HG03095 (cell line): ENCODE results near the gene ADAM12.
"Not testable (repeated sequence)": the region's sequence is repeated elsewhere in the genome, so short reads cannot be mapped to it uniquely, and the experiment has no call there.

Experiments used
- ATAC-seq: cut with Tn5 transposase; IDR thresholded peaks from one replicate; pipeline ENCODE4 v1.9.1; 2021; ENCODE audit warnings: moderate library complexity; ENCODE audit not compliant: unreplicated experiment

ADAM12 gene

DNA sequence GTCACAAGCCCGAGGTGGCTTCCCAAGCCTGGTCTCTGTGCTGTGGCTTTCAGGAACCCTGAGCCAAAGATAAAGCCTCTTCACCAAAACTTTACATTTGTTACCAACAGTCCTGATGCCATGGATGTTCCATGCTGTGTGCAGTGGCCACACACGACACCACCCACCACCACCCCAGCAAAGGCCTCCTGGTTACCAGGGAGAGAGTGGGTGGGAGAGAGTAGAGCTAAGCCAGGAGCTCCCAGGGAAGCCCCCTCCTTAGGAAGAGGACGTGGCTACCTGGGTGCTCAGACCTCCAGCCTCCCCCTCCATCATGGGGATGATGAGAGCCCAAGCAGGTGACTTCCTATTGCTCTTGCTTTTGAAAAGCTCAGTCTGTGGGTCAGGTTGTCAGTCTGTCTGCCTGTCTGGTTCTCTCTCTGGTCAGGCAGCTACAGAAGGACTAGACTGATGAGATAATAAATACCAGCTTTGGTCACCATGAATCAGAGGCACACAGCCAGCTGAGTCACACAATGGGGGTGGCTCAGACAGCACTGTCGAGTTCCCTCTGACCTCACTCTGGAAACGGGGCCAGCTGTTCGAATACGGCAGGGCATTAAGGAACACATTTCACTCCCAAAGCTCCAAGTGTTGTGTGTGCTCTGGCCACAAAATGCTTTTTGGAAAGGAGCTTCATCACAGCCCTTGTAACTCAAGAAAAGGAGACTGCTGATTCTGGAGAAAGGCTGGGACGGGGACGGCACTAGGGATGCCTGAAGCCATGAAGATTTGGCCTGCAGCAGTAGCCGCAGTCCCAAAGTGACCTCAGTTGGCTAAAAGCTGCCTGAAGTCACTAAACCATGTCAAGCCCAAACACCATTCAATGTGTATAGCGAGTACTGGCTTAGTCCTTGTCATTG lies 325.9 kb downstream of the ADAM12 start:
- no peak for ATAC-seq

- ATAC-seq: no peak
Observed at GRCh38 chr10:126061526-126061925, 326.8 kb downstream of the ADAM12 start.

GRCh38 chr10:126060261-126060931 lies 327.9 kb downstream of the ADAM12 start:
- no peak for ATAC-seq

GRCh38 chr10:126059076-126059826 lies 329.0 kb downstream of the ADAM12 start:
- ATAC-seq: no peak

GRCh38 chr10:126058507-126058906 lies 329.8 kb downstream of the ADAM12 start:
- no peak for ATAC-seq

- no peak for ATAC-seq
Observed at GRCh38 chr10:126058104-126058503, 330.2 kb downstream of the ADAM12 start.

DNA sequence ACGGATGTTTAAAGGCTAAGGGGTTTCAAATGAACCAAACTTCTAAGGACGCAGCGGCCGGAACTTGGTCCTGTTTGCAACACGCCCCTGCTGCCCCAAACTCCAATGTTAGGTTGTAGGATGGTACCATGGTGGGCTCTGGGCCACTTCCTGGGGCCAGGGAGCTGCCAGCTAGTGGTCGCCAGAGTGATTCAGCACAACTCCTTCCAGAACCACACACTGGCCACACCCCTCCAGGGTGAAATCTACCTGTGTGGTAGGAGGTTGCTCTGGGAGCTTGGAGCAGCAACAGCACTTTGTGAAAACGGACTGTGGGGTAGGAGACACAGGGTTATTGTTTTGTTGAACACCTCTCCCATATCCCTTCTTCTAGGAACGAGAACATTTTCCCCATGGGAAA lies 330.8 kb downstream of the ADAM12 start:
- no peak for ATAC-seq

DNA sequence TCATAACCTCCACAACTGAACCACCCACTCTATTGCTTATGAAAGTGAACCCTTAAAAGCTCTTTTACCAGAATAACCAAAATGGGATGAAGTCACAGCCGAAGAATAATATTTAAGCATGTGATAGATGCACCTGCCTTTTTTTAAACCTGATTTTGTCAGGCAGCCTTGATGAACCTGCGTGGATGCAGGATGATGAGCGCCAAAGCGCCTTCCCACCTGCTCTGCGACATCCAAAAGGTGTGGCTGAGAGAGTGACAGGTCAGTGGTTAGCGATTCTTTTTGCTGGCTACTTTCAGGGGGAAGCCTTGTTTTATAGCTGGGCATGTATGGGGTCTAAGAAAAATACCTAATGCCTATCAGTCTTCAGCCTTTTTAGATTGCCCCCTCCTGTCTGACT lies 334.1 kb downstream of the ADAM12 start:
- ATAC-seq: no peak

DNA sequence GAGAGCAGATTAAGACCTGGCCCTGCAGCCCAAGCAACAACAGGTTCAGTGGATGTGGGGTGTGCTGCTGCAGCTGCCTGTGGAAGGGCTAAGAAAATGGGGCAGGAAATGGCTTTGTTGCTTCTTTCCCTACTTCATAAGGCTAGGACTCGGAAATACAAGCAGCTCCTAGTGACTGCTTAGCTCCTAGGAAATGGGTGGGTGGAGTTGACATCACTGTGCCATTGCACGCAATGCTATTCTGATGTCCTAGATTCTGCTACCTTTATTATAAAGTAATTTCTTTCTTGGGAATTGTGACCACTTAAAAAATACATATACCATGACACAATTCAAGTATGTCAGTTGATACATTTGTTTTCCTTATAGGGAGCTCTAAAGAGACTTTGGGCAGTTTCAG lies 336.1 kb downstream of the ADAM12 start:
- no peak for ATAC-seq

GRCh38 chr10:126049759-126050700 lies 338.2 kb downstream of the ADAM12 start:
- ATAC-seq: no peak

DNA sequence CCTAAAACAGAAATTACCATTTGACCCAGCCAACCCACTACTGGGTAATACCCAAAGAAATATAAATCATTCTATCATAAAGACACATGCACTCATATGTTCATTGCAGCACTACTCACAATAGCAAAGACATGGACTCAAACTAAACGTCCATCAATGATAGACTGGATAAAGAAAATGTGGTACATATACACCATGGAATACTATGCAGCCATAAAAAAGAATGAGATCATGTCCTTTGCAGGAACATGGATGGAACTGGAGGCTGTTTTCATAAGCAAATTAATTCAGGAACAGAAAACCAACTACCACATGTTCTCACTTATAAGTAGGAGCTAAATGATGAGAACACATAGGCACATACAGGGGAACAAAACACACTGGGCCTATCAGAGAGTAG lies 340.5 kb downstream of the ADAM12 start:
- not testable (repeated sequence) for ATAC-seq

GRCh38 chr10:126046831-126047230 lies 341.4 kb downstream of the ADAM12 start:
- ATAC-seq: no peak

DNA sequence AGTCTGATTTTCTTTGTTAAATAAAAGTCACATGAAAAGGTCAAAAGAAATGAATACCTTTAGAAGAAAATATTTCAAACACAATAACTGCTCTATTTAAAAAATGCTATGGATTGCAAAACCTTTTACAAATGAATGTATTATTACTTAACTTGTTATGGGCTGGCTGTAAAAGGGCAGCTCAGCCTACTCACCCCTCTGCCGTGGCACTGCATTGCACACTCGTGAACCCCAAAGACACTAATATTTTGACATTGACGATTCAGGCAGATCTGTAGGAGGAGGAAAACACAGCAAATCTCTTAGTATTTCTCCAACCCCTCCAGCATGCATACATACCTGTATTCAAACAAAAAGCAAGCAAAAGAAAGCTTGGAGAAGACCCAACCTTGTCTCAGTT lies 342.4 kb downstream of the ADAM12 start:
- no peak for ATAC-seq

GRCh38 chr10:126043389-126043788 lies 344.9 kb downstream of the ADAM12 start:
- ATAC-seq: no peak

GRCh38 chr10:126042906-126043305 lies 345.4 kb downstream of the ADAM12 start:
- no peak for ATAC-seq

DNA sequence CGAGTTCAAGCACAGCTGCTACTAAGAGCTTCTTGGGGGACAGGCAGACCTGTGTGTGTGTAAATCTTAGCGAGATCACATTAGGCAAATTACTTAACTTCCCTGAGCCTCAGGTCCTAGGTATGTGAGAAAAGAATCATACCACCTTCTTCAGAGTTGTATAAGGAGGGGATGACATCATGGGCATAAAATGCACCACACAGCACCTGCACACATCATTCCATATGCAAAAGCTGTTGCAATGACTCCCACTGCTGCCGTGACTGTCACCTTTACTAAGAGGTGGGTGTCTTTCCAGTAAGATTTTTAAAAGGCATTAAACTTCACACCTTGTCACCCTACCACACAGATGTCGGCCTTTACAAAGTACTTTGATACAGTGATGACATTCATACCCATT lies 345.9 kb downstream of the ADAM12 start:
- ATAC-seq: no peak

DNA sequence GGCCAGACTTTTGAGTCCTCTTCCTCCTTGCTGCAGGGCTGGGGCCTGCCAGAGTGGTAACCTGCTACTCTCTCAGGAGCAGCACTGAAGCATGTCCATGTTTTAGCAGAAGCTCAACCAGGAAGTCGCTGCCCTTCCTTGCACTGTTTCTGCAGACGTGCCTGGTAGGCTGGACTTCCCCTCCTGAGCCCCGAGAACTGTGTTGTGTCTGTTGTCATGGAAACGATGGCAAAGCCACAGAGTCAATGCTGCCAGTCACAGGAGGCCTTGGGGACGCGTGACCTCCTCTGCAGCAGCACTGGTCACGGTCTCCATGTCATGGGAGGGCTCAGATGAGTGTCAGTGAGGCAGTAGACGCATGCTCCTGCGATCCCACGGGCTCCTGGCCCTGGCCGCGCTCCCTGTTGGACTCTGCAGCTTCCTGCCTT lies 346.5 kb downstream of the ADAM12 start:
- ATAC-seq: peak; percentile 98

DNA sequence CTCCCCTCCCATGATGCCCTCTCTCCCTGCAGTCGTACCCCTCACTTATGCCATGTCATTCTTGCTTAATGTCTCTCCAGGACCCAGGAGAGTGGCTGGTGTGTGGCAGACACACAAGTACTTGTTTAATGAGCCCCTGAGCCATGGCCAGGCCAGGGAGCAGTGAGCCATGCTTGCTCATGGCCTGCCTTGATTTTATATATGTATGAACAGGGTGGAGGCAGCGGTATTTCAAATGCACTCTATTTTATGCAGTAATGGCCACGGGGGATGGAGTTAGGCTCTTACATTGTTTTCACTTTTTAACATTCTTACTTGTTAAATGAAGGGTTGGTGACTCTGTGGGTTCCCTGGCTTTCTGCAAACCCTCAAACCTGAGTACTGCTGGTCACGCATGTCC lies 347.2 kb downstream of the ADAM12 start:
- no peak for ATAC-seq

DNA sequence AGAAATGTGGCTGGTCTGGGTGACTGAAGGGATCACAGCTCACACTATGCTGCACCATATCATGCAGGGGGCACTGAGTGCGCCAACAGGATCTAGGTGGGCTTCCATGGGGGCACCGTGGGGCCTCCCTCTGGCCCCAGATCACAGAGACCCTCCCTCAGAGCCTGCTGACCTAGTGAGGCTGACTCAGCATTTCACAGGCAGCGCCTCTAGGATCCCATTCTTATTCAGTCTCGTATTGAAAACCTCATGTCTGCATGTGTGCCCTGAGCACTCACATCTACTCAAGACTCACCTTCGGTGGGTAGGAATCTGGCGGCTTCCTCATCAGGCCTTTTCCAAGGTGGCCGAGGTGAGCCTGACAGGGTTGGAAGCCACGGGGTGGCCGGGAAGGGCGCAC lies 350.3 kb downstream of the ADAM12 start:
- ATAC-seq: no peak

GRCh38 chr10:126036515-126036914 lies 351.8 kb downstream of the ADAM12 start:
- no peak for ATAC-seq
